ENCODE measurements around the gene FCN1.

The FCN1 gene

GRCh38 chr9:134896834-134897583 lies 20.7 kb downstream of the FCN1 start:
- Mint-ChIP-seq H3K27ac (no peak overlapping the region), H3K4me1 (ENCODE audit: low read depth) (no peaks in the 10 kb centered on the region), H3K4me3 (no peak overlapping the region), H3K27me3 (peaks cover 15% of the 10 kb centered on the region), H3K9me3 (peaks cover 9% of the 10 kb centered on the region), H3K36me3 (ENCODE audit: low read depth) (no peaks in the 10 kb centered on the region)

- Mint-ChIP-seq H3K4me3 (no peak overlapping the region), H3K27me3 (peaks cover 15% of the 10 kb centered on the region), H3K9me3 (peaks cover 9% of the 10 kb centered on the region), H3K27ac (no peak overlapping the region), H3K36me3 (ENCODE audit: low read depth) (no peaks in the 10 kb centered on the region), H3K4me1 (ENCODE audit: low read depth) (no peaks in the 10 kb centered on the region)
These were observed 21.5 kb downstream of the FCN1 start for GRCh38 chr9:134895908-134896833.

- Mint-ChIP-seq H3K36me3 (ENCODE audit: low read depth) (no peaks in the 10 kb centered on the region), H3K27me3 (peaks cover 14% of the 10 kb centered on the region), H3K9me3 (peaks cover 9% of the 10 kb centered on the region), H3K4me1 (ENCODE audit: low read depth) (no peaks in the 10 kb centered on the region), H3K4me3 (no peak overlapping the region), H3K27ac (no peak overlapping the region)
These were observed 22.2 kb downstream of the FCN1 start for GRCh38 chr9:134895567-134895907.

- no peak overlapping the region for H3K27ac Mint-ChIP-seq
- H3K27me3 Mint-ChIP-seq: peaks cover 10% of the 10 kb centered on the region
- peaks cover 9% of the 10 kb centered on the region for H3K9me3 Mint-ChIP-seq
- H3K36me3 Mint-ChIP-seq (ENCODE audit: low read depth): no peaks in the 10 kb centered on the region
- H3K4me3 Mint-ChIP-seq: no peak overlapping the region
- H3K4me1 Mint-ChIP-seq (ENCODE audit: low read depth): no peaks in the 10 kb centered on the region
These were observed 22.6 kb downstream of the FCN1 start for GRCh38 chr9:134895097-134895496.

- H3K27ac Mint-ChIP-seq: no peak overlapping the region
- no peaks in the 10 kb centered on the region for H3K36me3 Mint-ChIP-seq (ENCODE audit: low read depth)
- H3K4me1 Mint-ChIP-seq (ENCODE audit: low read depth): no peaks in the 10 kb centered on the region
- peaks cover 8% of the 10 kb centered on the region for H3K27me3 Mint-ChIP-seq
- no peak overlapping the region for H3K4me3 Mint-ChIP-seq
- peaks cover 7% of the 10 kb centered on the region for H3K9me3 Mint-ChIP-seq
These were observed 23.4 kb downstream of the FCN1 start for GRCh38 chr9:134894136-134894860.

- H3K9me3 Mint-ChIP-seq: no peaks in the 10 kb centered on the region
- H3K36me3 Mint-ChIP-seq (ENCODE audit: low read depth): no peaks in the 10 kb centered on the region
- H3K27me3 Mint-ChIP-seq: peaks cover 8% of the 10 kb centered on the region
- no peak overlapping the region for H3K27ac Mint-ChIP-seq
- no peak overlapping the region for H3K4me3 Mint-ChIP-seq
- no peaks in the 10 kb centered on the region for H3K4me1 Mint-ChIP-seq (ENCODE audit: low read depth)
These were observed 24.8 kb downstream of the FCN1 start for GRCh38 chr9:134892820-134893420.

GRCh38 chr9:134892221-134892620 lies 25.5 kb downstream of the FCN1 start:
- no peaks in the 10 kb centered on the region for H3K9me3 Mint-ChIP-seq

GRCh38 chr9:134891713-134892112 lies 26.0 kb downstream of the FCN1 start:
- H3K36me3 Mint-ChIP-seq (ENCODE audit: low read depth): no peaks in the 10 kb centered on the region
- no peaks in the 10 kb centered on the region for H3K9me3 Mint-ChIP-seq
- no peak overlapping the region for H3K27ac Mint-ChIP-seq
- H3K27me3 Mint-ChIP-seq: peaks cover 14% of the 10 kb centered on the region
- H3K4me1 Mint-ChIP-seq (ENCODE audit: low read depth): no peaks in the 10 kb centered on the region
- H3K4me3 Mint-ChIP-seq: no peak overlapping the region

More at GRCh38 chr9:134892221-134892620, 25.5 kb downstream of the FCN1 start:
- no peak overlapping the region for H3K4me3 Mint-ChIP-seq
- H3K27me3 Mint-ChIP-seq: peaks cover 9% of the 10 kb centered on the region
- no peaks in the 10 kb centered on the region for H3K4me1 Mint-ChIP-seq (ENCODE audit: low read depth)
- H3K36me3 Mint-ChIP-seq (ENCODE audit: low read depth): no peaks in the 10 kb centered on the region
- H3K27ac Mint-ChIP-seq: no peak overlapping the region

GRCh38 chr9:134891053-134891452 lies 26.7 kb downstream of the FCN1 start:
- peaks cover 20% of the 10 kb centered on the region for H3K27me3 Mint-ChIP-seq
- no peaks in the 10 kb centered on the region for H3K4me1 Mint-ChIP-seq (ENCODE audit: low read depth)
- no peaks in the 10 kb centered on the region for H3K9me3 Mint-ChIP-seq
- no peak overlapping the region for H3K4me3 Mint-ChIP-seq
- no peaks in the 10 kb centered on the region for H3K36me3 Mint-ChIP-seq (ENCODE audit: low read depth)
- H3K27ac Mint-ChIP-seq: no peak overlapping the region

GRCh38 chr9:134890155-134890495 lies 27.6 kb downstream of the FCN1 start:
- Mint-ChIP-seq H3K27ac (no peak overlapping the region), H3K9me3 (no peaks in the 10 kb centered on the region), H3K27me3 (peaks cover 17% of the 10 kb centered on the region), H3K36me3 (ENCODE audit: low read depth) (no peaks in the 10 kb centered on the region), H3K4me3 (no peak overlapping the region), H3K4me1 (ENCODE audit: low read depth) (no peaks in the 10 kb centered on the region)

- no peak overlapping the region for H3K27ac Mint-ChIP-seq
- peaks cover 16% of the 10 kb centered on the region for H3K27me3 Mint-ChIP-seq
These were observed 28.1 kb downstream of the FCN1 start for GRCh38 chr9:134889386-134890154.

GRCh38 chr9:134888603-134889190 lies 29.0 kb downstream of the FCN1 start:
- Mint-ChIP-seq H3K4me3 (no peak overlapping the region), H3K27ac (no peak overlapping the region), H3K27me3 (peaks cover 16% of the 10 kb centered on the region), H3K36me3 (ENCODE audit: low read depth) (no peaks in the 10 kb centered on the region), H3K4me1 (ENCODE audit: low read depth) (no peaks in the 10 kb centered on the region), H3K9me3 (no peaks in the 10 kb centered on the region)

More at GRCh38 chr9:134889386-134890154, 28.1 kb downstream of the FCN1 start:
- Mint-ChIP-seq H3K4me1 (ENCODE audit: low read depth) (no peaks in the 10 kb centered on the region), H3K9me3 (no peaks in the 10 kb centered on the region), H3K36me3 (ENCODE audit: low read depth) (no peaks in the 10 kb centered on the region), H3K4me3 (no peak overlapping the region)

- no peaks in the 10 kb centered on the region for H3K36me3 Mint-ChIP-seq (ENCODE audit: low read depth)
- H3K4me1 Mint-ChIP-seq (ENCODE audit: low read depth): no peaks in the 10 kb centered on the region
- H3K27me3 Mint-ChIP-seq: peaks cover 14% of the 10 kb centered on the region
- H3K27ac Mint-ChIP-seq: no peak overlapping the region
- H3K9me3 Mint-ChIP-seq: no peaks in the 10 kb centered on the region
- no peak overlapping the region for H3K4me3 Mint-ChIP-seq
These were observed 29.8 kb downstream of the FCN1 start for GRCh38 chr9:134887686-134888602.
